NCI-H1048 (cell line): ENCODE results near the gene CD14.
"Not testable (repeated sequence)": the region's sequence is repeated elsewhere in the genome, so short reads cannot be mapped to it uniquely, and the experiment has no call there.

Experiments used
- DNase-seq: peaks from one replicate; lab custom pipeline; 2025; lab: John Stamatoyannopoulos, UW

The CD14 gene

GRCh38 chr5:140595538-140596300 lies 37.3 kb downstream of the CD14 start:
- DNase-seq = no peak

- DNase-seq = no peak
These were observed 38.8 kb downstream of the CD14 start for GRCh38 chr5:140594169-140594568.

GRCh38 chr5:140593070-140593469 lies 39.9 kb downstream of the CD14 start:
- not testable (repeated sequence) for DNase-seq

DNA sequence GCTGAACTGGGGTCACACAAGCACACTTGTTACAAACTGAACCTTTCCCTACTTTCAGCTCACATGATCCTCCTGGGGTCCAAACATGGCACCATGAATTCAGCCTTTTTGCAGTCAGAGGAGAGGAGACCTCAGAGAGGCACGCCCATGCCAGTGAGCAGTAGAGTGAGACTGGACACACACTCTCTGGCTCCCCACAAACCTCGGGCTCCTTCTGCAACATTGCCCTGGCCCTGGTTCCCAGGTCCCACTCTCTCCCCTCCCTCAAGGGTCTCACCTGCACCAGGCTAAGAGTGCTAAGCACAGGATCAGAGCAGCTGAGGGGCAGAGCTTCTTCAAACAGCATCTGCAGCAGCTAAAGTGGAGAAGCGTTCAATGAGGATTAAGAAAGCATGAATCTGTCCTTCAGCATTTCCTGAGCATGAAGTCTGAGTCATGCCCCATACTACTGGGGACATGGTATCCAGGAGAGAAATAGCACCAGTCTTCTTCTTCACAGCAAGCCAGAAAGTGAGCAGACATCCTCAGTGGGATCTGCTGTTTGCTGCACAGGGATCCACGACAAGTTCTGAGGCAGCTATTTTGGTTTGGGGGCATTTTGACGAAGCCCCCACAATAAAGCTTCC lies 41.1 kb downstream of the CD14 start:
- no peak for DNase-seq

GRCh38 chr5:140590861-140591260 lies 42.1 kb downstream of the CD14 start:
- DNase-seq = no peak

- DNase-seq = no peak
These were observed 44.5 kb downstream of the CD14 start for GRCh38 chr5:140588311-140589070.

- DNase-seq = no peak
These were observed 45.5 kb downstream of the CD14 start for GRCh38 chr5:140587495-140587894.
